ENCODE results near the gene GPRC5D.

GPRC5D gene

GRCh38 chr12:12979731-12980259 lies 27.8 kb upstream of the GPRC5D start:
- H2AK5ac ChIP-seq (ENCODE audit: low read depth, low read length), result no peak overlapping the region
- H2BK5ac ChIP-seq (ENCODE audit: low read length), result no peak overlapping the region
- peak overlapping the region; percentile 15 for H3K18ac ChIP-seq (ENCODE audit: low read length)
- no peak overlapping the region for H3K14ac ChIP-seq (ENCODE audit: low read length)
- no peak overlapping the region for H4K91ac ChIP-seq (ENCODE audit: low read depth, low read length, poor library complexity)
- H3K27ac ChIP-seq (replicated peaks; ENCODE audit: low read length), result peak overlapping the region; percentile 40
- H2AFZ ChIP-seq (ENCODE audit: low read length), result peak overlapping the region; percentile 14
- no CpG with 5 or more reads among the region's 4 CpGs for WGBS, 2 donors (ENCODE audit: extremely low coverage in 2 of 2, insufficient read length in 2 of 2, insufficient replicate concordance in 1 of 2)
- no peaks in the 10 kb centered on the region for H3K9me3 ChIP-seq (replicated peaks in 1 of 2; ENCODE audit: control insufficient read depth in 2 of 2, insufficient read depth in 1 of 2, low read depth in 1 of 2, low read length in 2 of 2)
- H3K4me3 ChIP-seq (ENCODE audit: low read length in 2 of 2), result peak overlapping the region in 1 of 2 donors; percentile 18
- H3K4ac ChIP-seq (ENCODE audit: low read length), result no peak overlapping the region
- peaks cover 11 to 32% of the 10 kb centered on the region in 2 donors for H3K36me3 ChIP-seq (replicated peaks in 1 of 2; ENCODE audit: control insufficient read depth in 2 of 2, insufficient read depth in 2 of 2, low read length in 2 of 2)
- no peak overlapping the region for H3K4me2 ChIP-seq (ENCODE audit: insufficient read depth, low read length, poor library complexity, severe bottlenecking)
- peaks cover 12 to 21% of the 10 kb centered on the region in 2 donors for H3K4me1 ChIP-seq (ENCODE audit: control insufficient read depth in 2 of 2, insufficient read depth in 1 of 2, low read depth in 1 of 2, low read length in 2 of 2)
- no peaks in the 10 kb centered on the region for H3K79me1 ChIP-seq (ENCODE audit: low read depth, low read length)
- peak; percentile 59 for DNase-seq (ENCODE audit: low spot score)
- H2BK12ac ChIP-seq (ENCODE audit: low read length), result no peak overlapping the region
- no peak overlapping the region for H3K9ac ChIP-seq (ENCODE audit: low read depth, low read length, poor library complexity)
- no peak overlapping the region for H2BK120ac ChIP-seq (ENCODE audit: low read depth, low read length)
- no peak overlapping the region for H4K8ac ChIP-seq (ENCODE audit: low read depth, low read length)
- no peak overlapping the region for H2BK15ac ChIP-seq (ENCODE audit: low read length)
- no peak overlapping the region for H3K23ac ChIP-seq (ENCODE audit: low read depth, low read length, poor library complexity)
- H3K27me3 ChIP-seq (ENCODE audit: control insufficient read depth in 3 of 3, insufficient read depth in 3 of 3, low read depth in 1 of 3, low read length in 3 of 3), result no peaks in the 10 kb centered on the region

GRCh38 chr12:12979126-12979525 lies 27.2 kb upstream of the GPRC5D start:
- H2AFZ ChIP-seq (ENCODE audit: low read length), result peak overlapping the region; percentile 14
- H2BK120ac ChIP-seq (ENCODE audit: low read depth, low read length), result no peak overlapping the region
- H2AK5ac ChIP-seq (ENCODE audit: low read depth, low read length), result no peak overlapping the region
- no peak overlapping the region for H3K14ac ChIP-seq (ENCODE audit: low read length)
- peaks cover 14 to 35% of the 10 kb centered on the region in 2 donors for H3K36me3 ChIP-seq (replicated peaks in 1 of 2; ENCODE audit: control insufficient read depth in 2 of 2, insufficient read depth in 2 of 2, low read length in 2 of 2)
- no peak overlapping the region for H3K27ac ChIP-seq (replicated peaks; ENCODE audit: low read length)
- H2BK5ac ChIP-seq (ENCODE audit: low read length), result no peak overlapping the region
- no peak overlapping the region for H3K18ac ChIP-seq (ENCODE audit: low read length)
- H3K23ac ChIP-seq (ENCODE audit: low read depth, low read length, poor library complexity), result no peak overlapping the region
- no peaks in the 10 kb centered on the region for H3K79me1 ChIP-seq (ENCODE audit: low read depth, low read length)
- WGBS, 2 donors (ENCODE audit: extremely low coverage in 2 of 2, insufficient read length in 2 of 2, insufficient replicate concordance in 1 of 2), result no CpG with 5 or more reads among the region's 4 CpGs
- peaks cover 2 to 3% of the 10 kb centered on the region in 2 donors for H3K9me3 ChIP-seq (replicated peaks in 1 of 2; ENCODE audit: control insufficient read depth in 2 of 2, insufficient read depth in 1 of 2, low read depth in 1 of 2, low read length in 2 of 2)
- H3K9ac ChIP-seq (ENCODE audit: low read depth, low read length, poor library complexity), result no peak overlapping the region
- H4K91ac ChIP-seq (ENCODE audit: low read depth, low read length, poor library complexity), result no peak overlapping the region
- no peak for DNase-seq (ENCODE audit: low spot score)
- no peak overlapping the region for H2BK15ac ChIP-seq (ENCODE audit: low read length)
- H3K4me1 ChIP-seq (ENCODE audit: control insufficient read depth in 2 of 2, insufficient read depth in 1 of 2, low read depth in 1 of 2, low read length in 2 of 2), result peaks cover 12 to 21% of the 10 kb centered on the region in 2 donors
- H3K4me2 ChIP-seq (ENCODE audit: insufficient read depth, low read length, poor library complexity, severe bottlenecking), result no peak overlapping the region
- H3K4me3 ChIP-seq (ENCODE audit: low read length in 2 of 2), result no peak overlapping the region
- H3K27me3 ChIP-seq (ENCODE audit: control insufficient read depth in 3 of 3, insufficient read depth in 3 of 3, low read depth in 1 of 3, low read length in 3 of 3), result no peaks in the 10 kb centered on the region
- no peak overlapping the region for H2BK12ac ChIP-seq (ENCODE audit: low read length)
- H3K4ac ChIP-seq (ENCODE audit: low read length), result no peak overlapping the region
- H4K8ac ChIP-seq (ENCODE audit: low read depth, low read length), result no peak overlapping the region

GRCh38 chr12:12977231-12977630 lies 25.3 kb upstream of the GPRC5D start:
- Histone ChIP-seq H3K9me3 (replicated peaks in 1 of 2; ENCODE audit: control insufficient read depth in 2 of 2, insufficient read depth in 1 of 2, low read depth in 1 of 2, low read length in 2 of 2) (peaks cover 12 to 16% of the 10 kb centered on the region in 2 donors), H3K23ac (ENCODE audit: low read depth, low read length, poor library complexity) (no peak overlapping the region), H3K36me3 (replicated peaks in 1 of 2; ENCODE audit: control insufficient read depth in 2 of 2, insufficient read depth in 2 of 2, low read length in 2 of 2) (peaks cover 22 to 42% of the 10 kb centered on the region in 2 donors), H3K27ac (replicated peaks; ENCODE audit: low read length) (no peak overlapping the region), H4K8ac (ENCODE audit: low read depth, low read length) (no peak overlapping the region), H2BK5ac (ENCODE audit: low read length) (no peak overlapping the region), H2AK5ac (ENCODE audit: low read depth, low read length) (no peak overlapping the region), H3K9ac (ENCODE audit: low read depth, low read length, poor library complexity) (no peak overlapping the region), H3K27me3 (ENCODE audit: control insufficient read depth in 3 of 3, insufficient read depth in 3 of 3, low read depth in 1 of 3, low read length in 3 of 3) (no peaks in the 10 kb centered on the region), H3K18ac (ENCODE audit: low read length) (no peak overlapping the region), H3K79me1 (ENCODE audit: low read depth, low read length) (no peaks in the 10 kb centered on the region), H3K4me3 (ENCODE audit: low read length in 2 of 2) (no peak overlapping the region), H2BK120ac (ENCODE audit: low read depth, low read length) (no peak overlapping the region), H2AFZ (ENCODE audit: low read length) (no peak overlapping the region), H2BK12ac (ENCODE audit: low read length) (no peak overlapping the region), H4K91ac (ENCODE audit: low read depth, low read length, poor library complexity) (no peak overlapping the region), H2BK15ac (ENCODE audit: low read length) (no peak overlapping the region), H3K4ac (ENCODE audit: low read length) (no peak overlapping the region), H3K4me2 (ENCODE audit: insufficient read depth, low read length, poor library complexity, severe bottlenecking) (no peak overlapping the region), H3K14ac (ENCODE audit: low read length) (no peak overlapping the region), H3K4me1 (ENCODE audit: control insufficient read depth in 2 of 2, insufficient read depth in 1 of 2, low read depth in 1 of 2, low read length in 2 of 2) (peaks cover 12 to 21% of the 10 kb centered on the region in 2 donors)
- DNase-seq (ENCODE audit: low spot score), result no peak
- no CpG with 5 or more reads among the region's 4 CpGs for WGBS, 2 donors (ENCODE audit: extremely low coverage in 2 of 2, insufficient read length in 2 of 2, insufficient replicate concordance in 1 of 2)

GRCh38 chr12:12976366-12976765 lies 24.4 kb upstream of the GPRC5D start:
- H3K18ac ChIP-seq (ENCODE audit: low read length), result no peak overlapping the region
- no peak overlapping the region for H3K23ac ChIP-seq (ENCODE audit: low read depth, low read length, poor library complexity)
- no peak overlapping the region for H3K27ac ChIP-seq (replicated peaks; ENCODE audit: low read length)
- H3K4me2 ChIP-seq (ENCODE audit: insufficient read depth, low read length, poor library complexity, severe bottlenecking), result no peak overlapping the region
- peaks cover 23 to 43% of the 10 kb centered on the region in 2 donors for H3K36me3 ChIP-seq (replicated peaks in 1 of 2; ENCODE audit: control insufficient read depth in 2 of 2, insufficient read depth in 2 of 2, low read length in 2 of 2)
- no peak overlapping the region for H3K4me3 ChIP-seq (ENCODE audit: low read length in 2 of 2)
- H2BK120ac ChIP-seq (ENCODE audit: low read depth, low read length), result no peak overlapping the region
- no peak for DNase-seq (ENCODE audit: low spot score)
- H4K91ac ChIP-seq (ENCODE audit: low read depth, low read length, poor library complexity), result no peak overlapping the region
- H3K14ac ChIP-seq (ENCODE audit: low read length), result no peak overlapping the region
- H3K27me3 ChIP-seq (ENCODE audit: control insufficient read depth in 3 of 3, insufficient read depth in 3 of 3, low read depth in 1 of 3, low read length in 3 of 3), result no peaks in the 10 kb centered on the region
- no CpG with 5 or more reads among the region's 2 CpGs for WGBS, 2 donors (ENCODE audit: extremely low coverage in 2 of 2, insufficient read length in 2 of 2, insufficient replicate concordance in 1 of 2)
- no peak overlapping the region for H2BK12ac ChIP-seq (ENCODE audit: low read length)
- no peak overlapping the region for H3K9ac ChIP-seq (ENCODE audit: low read depth, low read length, poor library complexity)
- H2AK5ac ChIP-seq (ENCODE audit: low read depth, low read length), result no peak overlapping the region
- no peak overlapping the region for H3K4ac ChIP-seq (ENCODE audit: low read length)
- no peak overlapping the region for H2BK5ac ChIP-seq (ENCODE audit: low read length)
- H3K9me3 ChIP-seq (replicated peaks in 1 of 2; ENCODE audit: control insufficient read depth in 2 of 2, insufficient read depth in 1 of 2, low read depth in 1 of 2, low read length in 2 of 2), result peaks cover 12 to 18% of the 10 kb centered on the region in 2 donors
- H2AFZ ChIP-seq (ENCODE audit: low read length), result no peak overlapping the region
- no peaks in the 10 kb centered on the region for H3K79me1 ChIP-seq (ENCODE audit: low read depth, low read length)
- H4K8ac ChIP-seq (ENCODE audit: low read depth, low read length), result no peak overlapping the region
- H3K4me1 ChIP-seq (ENCODE audit: control insufficient read depth in 2 of 2, insufficient read depth in 1 of 2, low read depth in 1 of 2, low read length in 2 of 2), result peaks cover 12 to 21% of the 10 kb centered on the region in 2 donors
- no peak overlapping the region for H2BK15ac ChIP-seq (ENCODE audit: low read length)
